ENCODE measurements around the gene CAMSAP2.

DNA sequence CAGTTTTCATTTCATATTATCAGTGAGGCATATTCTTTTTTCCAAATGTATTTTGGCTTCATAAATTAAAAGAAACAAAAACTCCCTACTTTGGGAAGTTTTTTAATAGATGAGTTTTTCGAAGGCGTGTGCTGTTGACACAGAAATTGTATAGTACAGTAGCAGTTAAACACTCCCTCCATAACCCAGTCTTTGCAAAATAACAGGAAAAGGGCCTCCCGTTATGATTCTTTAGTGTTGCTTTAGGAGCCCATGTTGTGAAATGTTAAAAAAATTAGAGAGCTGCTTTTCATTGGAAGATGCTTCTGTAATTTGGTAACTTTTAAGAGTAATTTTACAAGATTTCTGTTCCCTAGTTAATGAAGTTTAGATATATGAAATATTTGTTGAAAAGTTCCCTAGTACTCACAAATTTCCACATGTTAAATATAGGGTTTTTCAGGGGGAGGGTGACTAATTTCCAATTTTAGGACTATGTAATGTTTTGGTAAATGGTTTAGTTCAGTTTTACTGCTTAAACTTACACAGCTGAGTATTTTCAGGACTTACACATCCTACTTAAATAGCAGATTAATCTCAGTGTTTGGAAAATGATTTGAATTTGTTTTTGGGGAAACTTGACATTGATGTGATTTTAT lies 2.0 kb downstream of the CAMSAP2 start:
- TF ChIP-seq ZNF629 (tag by site-specific recombination; IDR thresholded peaks at IDR 0.05) (no peak), ZNF19 (tag by site-specific recombination; IDR thresholded peaks at IDR 0.05; ENCODE audit: low read depth) (no peak), ZNF610 (tag by site-specific recombination; IDR thresholded peaks at IDR 0.05; ENCODE audit: borderline replicate concordance) (no peak), ZNF530 (tag by site-specific recombination; IDR thresholded peaks at IDR 0.05; ENCODE audit: low read depth) (no peak), ZNF544 (tag by site-specific recombination; IDR thresholded peaks at IDR 0.05) (no peak), ZNF274 (IDR thresholded peaks at IDR 0.05; ENCODE audit: low read length) (no peak), ZNF274 (tag by site-specific recombination; IDR thresholded peaks at IDR 0.05; ENCODE audit: borderline replicate concordance) (no peak)
- TF ChIP-seq, protein P1, sequence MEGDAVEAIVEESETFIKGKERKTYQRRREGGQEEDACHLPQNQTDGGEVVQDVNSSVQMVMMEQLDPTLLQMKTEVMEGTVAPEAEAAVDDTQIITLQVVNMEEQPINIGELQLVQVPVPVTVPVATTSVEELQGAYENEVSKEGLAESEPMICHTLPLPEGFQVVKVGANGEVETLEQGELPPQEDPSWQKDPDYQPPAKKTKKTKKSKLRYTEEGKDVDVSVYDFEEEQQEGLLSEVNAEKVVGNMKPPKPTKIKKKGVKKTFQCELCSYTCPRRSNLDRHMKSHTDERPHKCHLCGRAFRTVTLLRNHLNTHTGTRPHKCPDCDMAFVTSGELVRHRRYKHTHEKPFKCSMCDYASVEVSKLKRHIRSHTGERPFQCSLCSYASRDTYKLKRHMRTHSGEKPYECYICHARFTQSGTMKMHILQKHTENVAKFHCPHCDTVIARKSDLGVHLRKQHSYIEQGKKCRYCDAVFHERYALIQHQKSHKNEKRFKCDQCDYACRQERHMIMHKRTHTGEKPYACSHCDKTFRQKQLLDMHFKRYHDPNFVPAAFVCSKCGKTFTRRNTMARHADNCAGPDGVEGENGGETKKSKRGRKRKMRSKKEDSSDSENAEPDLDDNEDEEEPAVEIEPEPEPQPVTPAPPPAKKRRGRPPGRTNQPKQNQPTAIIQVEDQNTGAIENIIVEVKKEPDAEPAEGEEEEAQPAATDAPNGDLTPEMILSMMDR (tag by site-specific recombination; IDR thresholded peaks at IDR 0.05) = no peak
- TF ChIP-seq, protein P2, sequence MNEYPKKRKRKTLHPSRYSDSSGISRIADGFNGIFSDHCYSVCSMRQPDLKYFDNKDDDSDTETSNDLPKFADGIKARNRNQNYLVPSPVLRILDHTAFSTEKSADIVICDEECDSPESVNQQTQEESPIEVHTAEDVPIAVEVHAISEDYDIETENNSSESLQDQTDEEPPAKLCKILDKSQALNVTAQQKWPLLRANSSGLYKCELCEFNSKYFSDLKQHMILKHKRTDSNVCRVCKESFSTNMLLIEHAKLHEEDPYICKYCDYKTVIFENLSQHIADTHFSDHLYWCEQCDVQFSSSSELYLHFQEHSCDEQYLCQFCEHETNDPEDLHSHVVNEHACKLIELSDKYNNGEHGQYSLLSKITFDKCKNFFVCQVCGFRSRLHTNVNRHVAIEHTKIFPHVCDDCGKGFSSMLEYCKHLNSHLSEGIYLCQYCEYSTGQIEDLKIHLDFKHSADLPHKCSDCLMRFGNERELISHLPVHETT (tag by site-specific recombination; IDR thresholded peaks at IDR 0.05) = no peak
- TF ChIP-seq, protein P3, sequence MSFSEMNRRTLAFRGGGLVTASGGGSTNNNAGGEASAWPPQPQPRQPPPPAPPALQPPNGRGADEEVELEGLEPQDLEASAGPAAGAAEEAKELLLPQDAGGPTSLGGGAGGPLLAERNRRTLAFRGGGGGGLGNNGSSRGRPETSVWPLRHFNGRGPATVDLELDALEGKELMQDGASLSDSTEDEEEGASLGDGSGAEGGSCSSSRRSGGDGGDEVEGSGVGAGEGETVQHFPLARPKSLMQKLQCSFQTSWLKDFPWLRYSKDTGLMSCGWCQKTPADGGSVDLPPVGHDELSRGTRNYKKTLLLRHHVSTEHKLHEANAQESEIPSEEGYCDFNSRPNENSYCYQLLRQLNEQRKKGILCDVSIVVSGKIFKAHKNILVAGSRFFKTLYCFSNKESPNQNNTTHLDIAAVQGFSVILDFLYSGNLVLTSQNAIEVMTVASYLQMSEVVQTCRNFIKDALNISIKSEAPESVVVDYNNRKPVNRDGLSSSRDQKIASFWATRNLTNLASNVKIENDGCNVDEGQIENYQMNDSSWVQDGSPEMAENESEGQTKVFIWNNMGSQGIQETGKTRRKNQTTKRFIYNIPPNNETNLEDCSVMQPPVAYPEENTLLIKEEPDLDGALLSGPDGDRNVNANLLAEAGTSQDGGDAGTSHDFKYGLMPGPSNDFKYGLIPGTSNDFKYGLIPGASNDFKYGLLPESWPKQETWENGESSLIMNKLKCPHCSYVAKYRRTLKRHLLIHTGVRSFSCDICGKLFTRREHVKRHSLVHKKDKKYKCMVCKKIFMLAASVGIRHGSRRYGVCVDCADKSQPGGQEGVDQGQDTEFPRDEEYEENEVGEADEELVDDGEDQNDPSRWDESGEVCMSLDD (tag by site-specific recombination; IDR thresholded peaks at IDR 0.05) = no peak
- TF ChIP-seq, protein P4, sequence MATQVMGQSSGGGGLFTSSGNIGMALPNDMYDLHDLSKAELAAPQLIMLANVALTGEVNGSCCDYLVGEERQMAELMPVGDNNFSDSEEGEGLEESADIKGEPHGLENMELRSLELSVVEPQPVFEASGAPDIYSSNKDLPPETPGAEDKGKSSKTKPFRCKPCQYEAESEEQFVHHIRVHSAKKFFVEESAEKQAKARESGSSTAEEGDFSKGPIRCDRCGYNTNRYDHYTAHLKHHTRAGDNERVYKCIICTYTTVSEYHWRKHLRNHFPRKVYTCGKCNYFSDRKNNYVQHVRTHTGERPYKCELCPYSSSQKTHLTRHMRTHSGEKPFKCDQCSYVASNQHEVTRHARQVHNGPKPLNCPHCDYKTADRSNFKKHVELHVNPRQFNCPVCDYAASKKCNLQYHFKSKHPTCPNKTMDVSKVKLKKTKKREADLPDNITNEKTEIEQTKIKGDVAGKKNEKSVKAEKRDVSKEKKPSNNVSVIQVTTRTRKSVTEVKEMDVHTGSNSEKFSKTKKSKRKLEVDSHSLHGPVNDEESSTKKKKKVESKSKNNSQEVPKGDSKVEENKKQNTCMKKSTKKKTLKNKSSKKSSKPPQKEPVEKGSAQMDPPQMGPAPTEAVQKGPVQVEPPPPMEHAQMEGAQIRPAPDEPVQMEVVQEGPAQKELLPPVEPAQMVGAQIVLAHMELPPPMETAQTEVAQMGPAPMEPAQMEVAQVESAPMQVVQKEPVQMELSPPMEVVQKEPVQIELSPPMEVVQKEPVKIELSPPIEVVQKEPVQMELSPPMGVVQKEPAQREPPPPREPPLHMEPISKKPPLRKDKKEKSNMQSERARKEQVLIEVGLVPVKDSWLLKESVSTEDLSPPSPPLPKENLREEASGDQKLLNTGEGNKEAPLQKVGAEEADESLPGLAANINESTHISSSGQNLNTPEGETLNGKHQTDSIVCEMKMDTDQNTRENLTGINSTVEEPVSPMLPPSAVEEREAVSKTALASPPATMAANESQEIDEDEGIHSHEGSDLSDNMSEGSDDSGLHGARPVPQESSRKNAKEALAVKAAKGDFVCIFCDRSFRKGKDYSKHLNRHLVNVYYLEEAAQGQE (tag by site-specific recombination; IDR thresholded peaks at IDR 0.05) = no peak
- TF ChIP-seq, protein P5, sequence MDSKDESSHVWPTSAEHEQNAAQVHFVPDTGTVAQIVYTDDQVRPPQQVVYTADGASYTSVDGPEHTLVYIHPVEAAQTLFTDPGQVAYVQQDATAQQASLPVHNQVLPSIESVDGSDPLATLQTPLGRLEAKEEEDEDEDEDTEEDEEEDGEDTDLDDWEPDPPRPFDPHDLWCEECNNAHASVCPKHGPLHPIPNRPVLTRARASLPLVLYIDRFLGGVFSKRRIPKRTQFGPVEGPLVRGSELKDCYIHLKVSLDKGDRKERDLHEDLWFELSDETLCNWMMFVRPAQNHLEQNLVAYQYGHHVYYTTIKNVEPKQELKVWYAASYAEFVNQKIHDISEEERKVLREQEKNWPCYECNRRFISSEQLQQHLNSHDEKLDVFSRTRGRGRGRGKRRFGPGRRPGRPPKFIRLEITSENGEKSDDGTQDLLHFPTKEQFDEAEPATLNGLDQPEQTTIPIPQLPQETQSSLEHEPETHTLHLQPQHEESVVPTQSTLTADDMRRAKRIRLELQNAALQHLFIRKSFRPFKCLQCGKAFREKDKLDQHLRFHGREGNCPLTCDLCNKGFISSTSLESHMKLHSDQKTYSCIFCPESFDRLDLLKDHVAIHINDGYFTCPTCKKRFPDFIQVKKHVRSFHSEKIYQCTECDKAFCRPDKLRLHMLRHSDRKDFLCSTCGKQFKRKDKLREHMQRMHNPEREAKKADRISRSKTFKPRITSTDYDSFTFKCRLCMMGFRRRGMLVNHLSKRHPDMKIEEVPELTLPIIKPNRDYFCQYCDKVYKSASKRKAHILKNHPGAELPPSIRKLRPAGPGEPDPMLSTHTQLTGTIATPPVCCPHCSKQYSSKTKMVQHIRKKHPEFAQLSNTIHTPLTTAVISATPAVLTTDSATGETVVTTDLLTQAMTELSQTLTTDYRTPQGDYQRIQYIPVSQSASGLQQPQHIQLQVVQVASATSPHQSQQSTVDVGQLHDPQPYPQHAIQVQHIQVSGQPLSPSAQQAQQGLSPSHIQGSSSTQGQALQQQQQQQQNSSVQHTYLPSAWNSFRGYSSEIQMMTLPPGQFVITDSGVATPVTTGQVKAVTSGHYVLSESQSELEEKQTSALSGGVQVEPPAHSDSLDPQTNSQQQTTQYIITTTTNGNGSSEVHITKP (tag by site-specific recombination; IDR thresholded peaks at IDR 0.05) = no peak
